Astrocyte (in vitro differentiated cells and primary cell): ENCODE measurements around the gene NLGN1.

Experiments
- CTCF ChIP-seq: IDR thresholded peaks from 2 replicates; pipeline ENCODE4 v1.5.1; 2011; ENCODE audit warnings: low read depth, mild to moderate bottlenecking, inconsistent platforms, low read length, moderate library complexity; ENCODE audit not compliant: insufficient read depth
- EZH2 ChIP-seq: IDR thresholded peaks from 2 replicates; pipeline ENCODE4 v1.6.1; 2012; ENCODE audit warnings: mild to moderate bottlenecking, low read length, inconsistent platforms; ENCODE audit not compliant: insufficient read depth

- TF ChIP-seq CTCF, result no peak
- no peak for TF ChIP-seq EZH2
Observed at GRCh38 chr3:173632945-173633344, 235.4 kb downstream of the NLGN1 start.
